Measurements from ENCODE around the gene UTS2.

DNA sequence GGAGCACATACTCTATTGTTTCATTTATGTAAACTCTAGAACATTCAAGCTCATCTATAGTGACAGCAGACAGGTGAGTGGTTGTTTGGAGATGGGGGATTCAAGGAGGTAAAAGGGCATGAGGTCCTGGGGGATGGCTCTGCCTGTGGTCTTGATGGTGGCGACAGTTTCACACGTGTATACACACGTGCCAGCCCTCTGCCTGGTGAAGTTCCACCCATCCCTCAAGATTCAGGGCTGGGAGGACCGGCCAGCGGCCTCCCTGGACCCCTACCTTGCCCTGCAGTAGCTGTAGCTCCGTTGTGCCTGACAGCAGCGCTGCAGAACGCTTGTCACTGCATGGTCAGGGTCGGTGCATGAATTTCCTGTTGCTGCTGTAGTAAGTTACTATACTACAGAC, 38.9 kb upstream of the UTS2 start:
- no peak for TF ChIP-seq EGR1 (IDR thresholded peaks at IDR 0.05)
- TF ChIP-seq YY1 (IDR thresholded peaks at IDR 0.05; ENCODE audit: low read depth) = no peak
- TF ChIP-seq, protein P1, sequence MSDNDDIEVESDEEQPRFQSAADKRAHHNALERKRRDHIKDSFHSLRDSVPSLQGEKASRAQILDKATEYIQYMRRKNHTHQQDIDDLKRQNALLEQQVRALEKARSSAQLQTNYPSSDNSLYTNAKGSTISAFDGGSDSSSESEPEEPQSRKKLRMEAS (IDR thresholded peaks at IDR 0.05) = no peak
- TF ChIP-seq NFIC (IDR thresholded peaks at IDR 0.05) = no peak
- no peak for TF ChIP-seq EP300 (IDR thresholded peaks at IDR 0.05; ENCODE audit: borderline replicate concordance)
- no peak for TF ChIP-seq TAF1 (IDR thresholded peaks at IDR 0.05; ENCODE audit: low read depth)
- no peak for TF ChIP-seq TCF12 (IDR thresholded peaks at IDR 0.05; ENCODE audit: low read depth)
- TF ChIP-seq, protein P2, sequence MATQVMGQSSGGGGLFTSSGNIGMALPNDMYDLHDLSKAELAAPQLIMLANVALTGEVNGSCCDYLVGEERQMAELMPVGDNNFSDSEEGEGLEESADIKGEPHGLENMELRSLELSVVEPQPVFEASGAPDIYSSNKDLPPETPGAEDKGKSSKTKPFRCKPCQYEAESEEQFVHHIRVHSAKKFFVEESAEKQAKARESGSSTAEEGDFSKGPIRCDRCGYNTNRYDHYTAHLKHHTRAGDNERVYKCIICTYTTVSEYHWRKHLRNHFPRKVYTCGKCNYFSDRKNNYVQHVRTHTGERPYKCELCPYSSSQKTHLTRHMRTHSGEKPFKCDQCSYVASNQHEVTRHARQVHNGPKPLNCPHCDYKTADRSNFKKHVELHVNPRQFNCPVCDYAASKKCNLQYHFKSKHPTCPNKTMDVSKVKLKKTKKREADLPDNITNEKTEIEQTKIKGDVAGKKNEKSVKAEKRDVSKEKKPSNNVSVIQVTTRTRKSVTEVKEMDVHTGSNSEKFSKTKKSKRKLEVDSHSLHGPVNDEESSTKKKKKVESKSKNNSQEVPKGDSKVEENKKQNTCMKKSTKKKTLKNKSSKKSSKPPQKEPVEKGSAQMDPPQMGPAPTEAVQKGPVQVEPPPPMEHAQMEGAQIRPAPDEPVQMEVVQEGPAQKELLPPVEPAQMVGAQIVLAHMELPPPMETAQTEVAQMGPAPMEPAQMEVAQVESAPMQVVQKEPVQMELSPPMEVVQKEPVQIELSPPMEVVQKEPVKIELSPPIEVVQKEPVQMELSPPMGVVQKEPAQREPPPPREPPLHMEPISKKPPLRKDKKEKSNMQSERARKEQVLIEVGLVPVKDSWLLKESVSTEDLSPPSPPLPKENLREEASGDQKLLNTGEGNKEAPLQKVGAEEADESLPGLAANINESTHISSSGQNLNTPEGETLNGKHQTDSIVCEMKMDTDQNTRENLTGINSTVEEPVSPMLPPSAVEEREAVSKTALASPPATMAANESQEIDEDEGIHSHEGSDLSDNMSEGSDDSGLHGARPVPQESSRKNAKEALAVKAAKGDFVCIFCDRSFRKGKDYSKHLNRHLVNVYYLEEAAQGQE (IDR thresholded peaks at IDR 0.05; ENCODE audit: low read depth) = no peak
- no peak for TF ChIP-seq RAD21 (IDR thresholded peaks at IDR 0.05; ENCODE audit: low read depth)
- no peak for TF ChIP-seq CEBPB (IDR thresholded peaks at IDR 0.05)
